ENCODE data around the gene COL24A1.
"Not testable (repeated sequence)": the region's sequence is repeated elsewhere in the genome, so short reads cannot be mapped to it uniquely, and the experiment has no call there.

The COL24A1 gene

GRCh38 chr1:86151427-86151826 is 5.1 kb downstream of the COL24A1 start:
- no peak for FAIRE-seq

DNA sequence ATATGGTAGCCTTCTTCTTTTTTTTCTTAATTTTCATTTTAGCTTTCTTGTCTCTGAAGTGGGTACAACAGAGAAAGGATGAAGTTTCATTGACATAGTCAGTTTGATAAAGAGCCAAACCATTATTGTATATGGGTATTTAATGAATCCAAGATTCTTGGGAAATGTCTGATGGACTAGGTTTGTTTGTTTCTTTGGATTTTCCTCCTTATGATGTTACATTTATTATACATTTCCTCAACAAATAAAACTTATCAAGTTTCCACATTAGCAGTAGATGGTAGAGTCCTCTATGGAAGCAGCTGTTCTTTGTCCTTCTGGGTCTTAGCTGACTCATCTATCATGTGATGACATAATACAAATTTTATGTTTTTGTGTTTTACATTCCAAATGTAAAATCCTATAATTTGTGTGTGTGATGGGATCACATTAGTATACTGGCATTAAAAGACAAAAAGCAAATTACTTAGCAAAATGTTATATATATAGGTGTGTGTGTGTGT is 6.0 kb downstream of the COL24A1 start:
- FAIRE-seq = no peak

DNA sequence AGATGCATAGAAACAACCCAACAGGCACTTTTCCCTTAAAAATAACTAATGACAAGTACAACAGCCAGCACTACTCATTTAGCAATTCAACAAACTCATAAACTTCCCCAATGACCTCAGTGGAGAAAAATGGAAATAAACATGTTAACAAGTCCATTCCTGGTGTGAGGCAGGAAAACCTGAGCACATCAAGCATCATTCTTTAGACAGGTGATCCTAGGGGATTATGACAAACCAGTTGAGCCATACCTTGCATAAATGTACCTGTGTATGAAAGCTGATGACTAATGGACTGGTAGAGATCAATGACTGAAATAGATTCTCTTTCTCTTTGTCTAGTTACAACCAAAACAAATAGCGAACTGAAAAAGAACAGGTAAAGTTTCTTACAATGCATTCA is 7.0 kb downstream of the COL24A1 start:
- no peak for FAIRE-seq

DNA sequence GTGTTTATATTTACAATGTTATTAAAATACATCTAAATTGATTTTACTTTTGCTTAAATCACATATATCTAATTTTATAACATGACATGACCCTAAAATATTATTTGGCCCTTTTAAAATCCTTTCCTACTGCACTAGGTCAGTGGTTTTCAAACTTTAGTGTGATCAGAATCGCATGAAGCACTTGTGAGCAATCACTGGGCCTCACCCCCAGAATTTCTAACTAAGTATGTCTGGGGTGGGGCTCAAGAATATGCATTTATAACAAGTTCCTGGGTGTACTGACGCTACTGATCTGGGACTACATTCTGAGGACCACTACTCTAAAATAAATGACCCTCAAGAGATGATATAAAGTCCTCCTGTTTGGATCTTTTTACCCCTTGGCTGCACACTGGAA is 8.8 kb downstream of the COL24A1 start:
- FAIRE-seq = no peak

DNA sequence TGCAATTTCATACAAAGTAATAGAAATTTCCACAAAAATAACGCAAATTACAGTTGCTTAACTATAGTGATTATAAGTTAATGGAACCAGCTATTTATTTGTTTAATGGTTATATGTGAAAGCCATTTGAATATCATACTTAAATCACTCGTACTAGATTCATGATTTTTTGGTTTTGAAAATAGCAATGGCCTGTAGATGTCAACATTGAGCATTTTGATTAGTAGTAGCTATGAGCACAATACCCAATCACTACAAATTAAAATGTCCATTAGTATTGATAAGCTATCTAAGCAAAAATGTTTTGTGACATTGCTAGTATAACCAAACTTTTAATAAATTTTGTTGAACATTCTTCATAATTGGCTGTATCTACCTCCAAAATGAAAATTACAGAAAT is 10.0 kb downstream of the COL24A1 start:
- FAIRE-seq = no peak

DNA sequence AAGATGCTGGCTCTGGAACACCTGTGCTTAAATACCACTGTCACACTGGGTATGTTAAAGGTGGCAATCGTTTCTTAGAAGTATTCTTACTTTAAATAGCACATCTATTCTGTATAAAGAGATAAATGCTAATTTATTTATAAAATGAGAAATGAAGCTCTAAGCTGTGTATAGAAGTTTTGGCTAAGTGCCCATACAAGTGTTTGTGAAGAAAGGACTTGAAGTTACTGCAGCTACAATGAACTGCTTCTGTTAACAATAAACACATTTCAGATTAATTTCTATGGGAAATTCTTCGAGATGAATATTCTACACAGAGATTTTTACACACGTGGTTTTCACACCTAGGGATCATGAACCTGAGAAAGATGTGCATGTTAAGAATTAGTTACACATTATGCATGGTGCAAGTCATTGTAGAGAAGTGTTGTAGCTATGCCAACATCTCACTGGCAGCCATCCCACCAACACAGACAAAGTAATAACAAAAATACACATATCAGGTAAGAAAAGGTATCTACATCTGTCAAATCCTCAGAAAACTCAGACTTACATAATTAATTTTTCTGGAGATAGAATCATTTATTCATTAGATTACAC is 16.2 kb downstream of the COL24A1 start:
- FAIRE-seq = no peak

GRCh38 chr1:86138746-86139145 is 17.8 kb downstream of the COL24A1 start:
- FAIRE-seq = no peak

DNA sequence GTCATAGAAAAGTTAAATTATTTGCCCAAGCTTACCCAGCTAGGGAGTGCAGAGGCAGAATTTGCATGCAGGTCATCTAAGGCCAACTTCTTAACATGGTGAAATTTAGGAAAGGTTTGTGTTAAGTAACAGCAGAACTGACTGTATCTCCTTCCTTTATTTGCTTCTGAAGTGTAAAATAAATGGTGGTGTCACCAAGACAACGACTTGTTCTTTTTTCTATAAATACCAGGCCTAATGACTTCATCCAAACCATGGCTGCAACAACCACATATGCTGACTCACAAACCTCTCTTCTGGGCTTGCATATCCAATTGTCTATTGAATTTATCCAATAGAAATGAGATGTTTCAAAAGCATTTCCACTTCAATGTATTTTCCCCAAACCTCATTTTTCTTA is 19.1 kb downstream of the COL24A1 start:
- FAIRE-seq = no peak

GRCh38 chr1:86119214-86119764 is 37.3 kb downstream of the COL24A1 start:
- FAIRE-seq = no peak

- FAIRE-seq = no peak
Observed at GRCh38 chr1:86114816-86115400, 41.7 kb downstream of the COL24A1 start.

DNA sequence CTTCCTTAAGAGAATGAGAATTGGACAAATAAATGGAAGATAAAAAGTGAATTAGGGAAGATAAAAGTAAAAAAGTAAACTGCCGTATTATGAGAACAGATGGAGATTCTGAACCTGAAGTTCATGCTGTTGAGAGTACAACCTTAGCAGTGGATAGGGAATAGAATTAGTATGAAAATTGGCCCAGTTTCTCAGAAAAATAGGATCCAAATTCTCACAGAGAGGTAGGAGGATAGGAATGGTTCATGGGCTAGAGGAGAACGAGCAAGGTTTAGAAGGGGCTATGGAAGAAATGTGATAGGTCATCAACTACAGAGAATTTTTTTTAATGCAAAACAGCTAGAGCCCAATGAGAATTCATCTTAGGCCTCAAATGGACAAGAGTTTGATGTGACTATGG is 42.3 kb downstream of the COL24A1 start:
- FAIRE-seq = no peak

DNA sequence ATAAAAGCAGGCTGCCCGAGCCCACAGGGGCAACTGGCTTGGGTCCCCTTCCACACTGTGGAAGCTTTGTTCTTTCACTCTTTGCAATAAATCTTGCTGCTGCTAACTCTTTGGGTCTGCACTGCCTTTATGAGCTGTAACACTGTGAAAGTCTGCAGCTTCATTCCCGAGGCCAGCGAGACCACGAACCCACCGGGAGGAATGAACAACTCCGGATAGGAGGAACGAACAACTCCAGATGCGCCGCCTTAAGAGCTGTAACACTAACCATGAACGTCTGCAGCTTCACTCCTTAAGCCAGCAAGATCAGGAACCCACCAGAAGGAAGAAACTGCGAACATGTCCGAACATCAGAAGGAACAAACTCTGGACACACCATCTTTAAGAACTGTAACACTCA is 45.0 kb downstream of the COL24A1 start:
- not testable (repeated sequence) for FAIRE-seq

DNA sequence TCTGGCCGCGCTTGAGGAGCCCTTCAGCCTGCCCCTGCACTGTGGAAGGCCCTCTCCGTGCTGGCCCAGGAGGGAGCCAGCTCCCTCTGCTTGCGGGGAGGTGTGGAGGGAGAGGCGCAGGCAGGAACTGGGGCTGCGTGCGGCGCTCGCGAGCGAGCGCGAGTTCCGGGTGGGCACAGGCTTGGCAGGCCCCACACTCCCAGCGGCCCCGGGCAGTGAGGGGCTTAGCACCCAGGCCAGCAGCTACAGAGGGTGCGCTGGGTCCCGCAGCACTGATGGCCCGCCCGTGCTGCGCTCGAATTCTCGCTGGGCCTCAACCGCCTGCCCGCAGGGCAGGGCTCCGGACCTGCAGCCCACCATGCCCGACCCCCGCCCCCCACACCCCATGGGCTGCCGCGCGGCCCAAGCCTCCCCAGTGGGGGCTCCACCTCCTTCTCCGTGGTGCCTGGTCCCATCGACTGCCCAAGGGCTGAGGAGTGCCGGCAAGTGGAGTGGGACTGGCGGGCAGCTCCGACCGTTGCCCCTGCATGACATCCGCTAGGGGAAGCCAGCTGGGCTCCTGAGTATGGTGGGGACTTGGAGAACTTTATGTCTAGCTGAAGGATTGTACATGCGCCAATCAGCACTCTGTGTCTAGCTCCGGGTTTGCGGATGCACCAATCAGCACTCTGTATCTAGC is 46.0 kb downstream of the COL24A1 start:
- no peak for FAIRE-seq

GRCh38 chr1:86105533-86105866 is 51.1 kb downstream of the COL24A1 start:
- FAIRE-seq = no peak

- no peak for FAIRE-seq
Observed at GRCh38 chr1:86104606-86105532, 51.7 kb downstream of the COL24A1 start.

GRCh38 chr1:86101616-86102015 is 55.0 kb downstream of the COL24A1 start:
- FAIRE-seq = no peak

- FAIRE-seq = no peak
Observed at GRCh38 chr1:86100401-86100800, 56.2 kb downstream of the COL24A1 start.

GRCh38 chr1:86089765-86090164 is 66.8 kb downstream of the COL24A1 start:
- no peak for FAIRE-seq

DNA sequence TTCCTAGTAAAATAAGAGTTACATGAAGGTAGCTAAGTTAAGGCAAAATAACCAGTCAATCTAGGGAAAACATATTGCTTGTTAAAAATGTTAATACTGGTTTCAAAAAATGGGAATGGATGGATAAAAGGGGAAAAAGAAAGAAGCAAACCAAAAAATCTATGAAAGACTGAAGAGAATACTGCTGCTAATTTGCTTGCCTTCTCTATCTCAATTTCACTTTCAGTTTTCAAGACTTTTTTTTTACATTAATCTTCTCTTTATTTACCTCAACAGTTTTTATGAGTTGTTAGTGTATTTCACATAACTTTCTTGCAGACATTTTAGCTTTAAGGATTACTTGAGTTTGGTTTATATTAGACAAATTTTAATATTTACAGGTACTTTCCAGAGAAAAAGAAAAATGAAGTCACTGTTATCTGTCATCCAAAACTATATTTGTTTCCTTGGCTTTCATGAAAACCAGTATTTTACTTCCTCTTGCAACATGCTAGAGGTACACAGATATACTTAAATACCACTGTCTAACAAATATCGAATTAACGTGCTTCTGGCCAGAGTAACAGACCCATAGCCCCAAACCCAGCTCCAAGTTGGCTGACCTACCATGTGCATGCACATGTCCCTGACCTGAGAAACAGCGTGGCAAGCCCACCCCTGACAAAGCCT is 70.7 kb downstream of the COL24A1 start:
- no peak for FAIRE-seq

DNA sequence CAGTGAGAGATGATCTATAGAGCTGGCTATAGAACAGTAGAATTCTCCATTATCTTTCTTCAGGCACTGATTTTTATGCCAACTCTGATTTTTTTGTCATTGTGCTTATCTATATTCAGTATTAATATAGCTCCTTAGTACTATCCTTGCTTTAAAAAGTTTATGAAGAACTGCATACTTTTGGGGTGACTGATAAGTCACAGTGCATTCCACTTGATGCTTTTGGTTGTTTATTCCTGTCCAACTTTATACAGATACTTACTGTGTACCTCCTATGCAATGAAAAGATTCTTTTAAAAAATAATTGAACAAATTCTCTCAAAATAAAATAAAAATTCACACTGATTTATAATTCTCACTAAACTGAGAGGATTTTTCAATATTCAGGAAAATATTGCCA is 71.6 kb downstream of the COL24A1 start:
- FAIRE-seq = no peak

- no peak for FAIRE-seq
Observed at GRCh38 chr1:86082183-86082582, 74.4 kb downstream of the COL24A1 start.

- not testable (repeated sequence) for FAIRE-seq
Observed at GRCh38 chr1:86072474-86072873, 84.1 kb downstream of the COL24A1 start.
